VCaP (cell line): Measurements from ENCODE around the gene TP63.

Source experiments
- H3K27ac ChIP-seq: fragments of 450-650 bp; 2 replicates; pipeline ENCODE4 v1.5.1; 2017
- CTCF ChIP-seq: fragments of 450-650 bp; conservative IDR thresholded peaks from 2 replicates; pipeline ENCODE4 v1.5.1; 2017; ENCODE audit warnings: mild to moderate bottlenecking, moderate library complexity

Gene TP63

GRCh38 chr3:189849262-189849661, 218.1 kb downstream of the TP63 start:
- H3K27ac ChIP-seq: no peak overlapping the region
- no peak for TF ChIP-seq CTCF

GRCh38 chr3:189851682-189852081, 220.5 kb downstream of the TP63 start:
- H3K27ac ChIP-seq: no peak overlapping the region
- no peak for TF ChIP-seq CTCF

GRCh38 chr3:189853906-189854305, 222.7 kb downstream of the TP63 start:
- no peak overlapping the region for H3K27ac ChIP-seq
- no peak for TF ChIP-seq CTCF

GRCh38 chr3:189860296-189860695, 229.1 kb downstream of the TP63 start:
- no peak overlapping the region for H3K27ac ChIP-seq
- TF ChIP-seq CTCF: no peak

- no peak overlapping the region for H3K27ac ChIP-seq
- no peak for TF ChIP-seq CTCF
Observed at GRCh38 chr3:189862385-189862998, 231.3 kb downstream of the TP63 start.

- TF ChIP-seq CTCF: no peak
- H3K27ac ChIP-seq: no peak overlapping the region
Observed at GRCh38 chr3:189863031-189863430, 231.8 kb downstream of the TP63 start.

GRCh38 chr3:189868061-189868460, 236.9 kb downstream of the TP63 start:
- TF ChIP-seq CTCF: no peak
- H3K27ac ChIP-seq: no peak overlapping the region
